HG03457 (cell line): ENCODE data around the gene ATG9A.

Experiments
- ATAC-seq: cut with Tn5 transposase; IDR thresholded peaks from one replicate; pipeline ENCODE4 v1.9.1; 2021; ENCODE audit warnings: moderate number of reproducible peaks; ENCODE audit not compliant: unreplicated experiment

The ATG9A gene

GRCh38 chr2:219178377-219179175, 50.9 kb downstream of the ATG9A start:
- no peak for ATAC-seq

- no peak for ATAC-seq
Measured at GRCh38 chr2:219177552-219178376, 51.7 kb downstream of the ATG9A start, which contains the start of gene RETREG2. Gene RETREG2 (plus strand): TSS chr2:219178275. CDS start chr2:219178353, 78 bp downstream.

- ATAC-seq: peak; percentile 42
Measured at GRCh38 chr2:219176818-219177551, 52.5 kb downstream of the ATG9A start, which contains the start of gene CNPPD1. Gene CNPPD1 (minus strand): TSS chr2:219176925. CDS start chr2:219176828, 97 bp downstream.

- ATAC-seq: peak; percentile 16
Measured at GRCh38 chr2:219175928-219176817, 53.3 kb downstream of the ATG9A start.

GRCh38 chr2:219175486-219175885, 54.0 kb downstream of the ATG9A start:
- ATAC-seq: no peak

- no peak for ATAC-seq
Measured at GRCh38 chr2:219174801-219175200, 54.6 kb downstream of the ATG9A start.

GRCh38 chr2:219174146-219174545, 55.3 kb downstream of the ATG9A start:
- ATAC-seq: no peak

GRCh38 chr2:219173176-219173575, 56.3 kb downstream of the ATG9A start:
- ATAC-seq: no peak

GRCh38 chr2:219172231-219173154, 56.9 kb downstream of the ATG9A start:
- ATAC-seq: no peak

GRCh38 chr2:219171231-219171651, 58.2 kb downstream of the ATG9A start:
- no peak for ATAC-seq

GRCh38 chr2:219169930-219170654, 59.3 kb downstream of the ATG9A start, which contains the start of gene SLC23A3:
Gene SLC23A3 (minus strand): TSS chr2:219170029. CDS start chr2:219169984, 45 bp downstream.
- no peak for ATAC-seq
